GM18517 (cell line): Measurements from ENCODE around the gene TACR1.
"Not testable (repeated sequence)": the region's sequence is repeated elsewhere in the genome, so short reads cannot be mapped to it uniquely, and the experiment has no call there.

Experiments
- ATAC-seq: cut with Tn5 transposase; IDR thresholded peaks from one replicate; pipeline ENCODE4 v1.9.1; 2021; ENCODE audit warnings: mild to moderate bottlenecking, moderate library complexity; ENCODE audit not compliant: unreplicated experiment

Gene TACR1, protein sequence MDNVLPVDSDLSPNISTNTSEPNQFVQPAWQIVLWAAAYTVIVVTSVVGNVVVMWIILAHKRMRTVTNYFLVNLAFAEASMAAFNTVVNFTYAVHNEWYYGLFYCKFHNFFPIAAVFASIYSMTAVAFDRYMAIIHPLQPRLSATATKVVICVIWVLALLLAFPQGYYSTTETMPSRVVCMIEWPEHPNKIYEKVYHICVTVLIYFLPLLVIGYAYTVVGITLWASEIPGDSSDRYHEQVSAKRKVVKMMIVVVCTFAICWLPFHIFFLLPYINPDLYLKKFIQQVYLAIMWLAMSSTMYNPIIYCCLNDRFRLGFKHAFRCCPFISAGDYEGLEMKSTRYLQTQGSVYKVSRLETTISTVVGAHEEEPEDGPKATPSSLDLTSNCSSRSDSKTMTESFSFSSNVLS

DNA sequence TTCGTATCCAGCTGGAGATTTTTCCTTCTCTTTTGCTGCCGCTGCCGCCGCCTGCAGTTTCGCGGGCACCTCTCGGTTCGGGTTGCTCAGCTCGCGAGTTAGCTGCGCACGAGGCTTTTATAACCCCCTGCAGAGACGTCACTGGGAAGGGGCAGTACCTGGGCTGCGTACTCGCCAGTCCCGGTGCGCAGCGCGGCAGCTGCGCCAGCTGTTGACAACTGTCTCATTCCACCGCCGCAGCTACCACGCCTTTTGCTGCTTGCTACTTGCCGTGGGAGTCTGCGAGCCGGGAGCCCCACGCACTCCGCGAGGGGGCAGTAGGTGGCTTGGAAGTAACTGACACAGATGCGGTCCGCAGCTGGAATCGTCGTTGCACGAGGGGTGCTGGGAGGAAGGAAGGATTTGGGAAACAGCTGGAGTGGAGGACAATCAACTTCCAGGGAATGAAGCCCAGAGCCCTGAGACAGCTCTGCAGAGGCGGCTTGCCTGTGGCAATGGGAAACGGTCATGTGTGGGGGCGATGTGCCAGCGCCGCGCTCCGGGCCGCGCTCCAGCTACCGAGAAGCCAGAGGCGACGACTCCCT is at the start of gene TACR1:
Gene TACR1, minus strand, starts transcription at position 93 of the 584 bp plus-strand sequence. CDS start 586 bp downstream, outside the sequence.
- no peak for ATAC-seq

DNA sequence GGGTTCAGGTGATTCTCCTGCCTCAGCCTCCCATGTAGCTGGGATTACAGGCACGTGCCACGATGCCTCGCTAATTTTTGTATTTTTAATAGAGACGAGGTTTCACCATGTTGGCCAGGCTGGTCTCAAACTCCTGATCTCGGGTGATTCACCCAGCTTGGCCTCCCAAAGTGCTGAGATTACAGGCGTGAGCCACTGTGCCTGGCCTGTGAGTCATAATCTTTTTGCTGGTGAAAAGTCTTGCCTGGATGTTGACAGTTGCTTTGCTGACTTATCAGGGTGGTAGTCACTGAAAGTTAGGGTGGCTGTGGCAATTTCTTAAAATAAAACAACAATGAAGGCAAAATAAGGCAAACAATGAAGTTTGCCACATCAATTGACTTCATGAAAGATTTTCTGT is 49.3 kb upstream of the TACR1 start:
- not testable (repeated sequence) for ATAC-seq

DNA sequence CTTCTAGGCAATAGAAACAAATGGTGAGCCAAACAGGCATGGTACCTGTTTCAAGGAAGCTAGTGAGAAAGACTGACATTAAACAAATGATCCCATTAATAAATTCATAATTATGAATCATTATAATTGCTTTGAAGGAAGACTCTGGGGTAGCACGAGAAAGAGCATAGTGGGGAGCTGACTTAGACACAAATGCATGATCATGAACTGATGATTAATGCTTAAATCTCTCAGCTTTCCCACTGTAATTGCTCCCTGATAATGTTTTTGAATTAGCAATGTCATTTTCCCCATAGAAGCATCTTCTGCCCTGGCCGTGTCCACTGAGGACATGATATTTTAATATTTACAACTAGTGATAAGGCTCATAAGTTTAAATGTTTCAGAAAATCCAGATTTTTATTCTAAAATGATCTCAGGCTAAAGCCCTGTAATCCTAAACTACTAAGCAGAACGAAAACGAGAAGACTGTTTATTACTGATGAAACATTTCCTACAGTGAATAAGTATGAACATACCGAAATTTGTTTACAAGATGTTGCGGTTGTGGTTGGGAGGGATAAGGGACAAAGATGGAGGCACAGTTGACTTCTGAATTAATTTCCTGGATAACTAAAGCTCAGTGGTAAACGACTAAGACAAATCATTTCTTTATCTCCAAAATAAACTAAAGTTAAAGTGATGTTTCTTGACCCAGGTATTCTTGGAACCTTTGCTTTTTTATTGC is 47.3 kb upstream of the TACR1 start:
- no peak for ATAC-seq

DNA sequence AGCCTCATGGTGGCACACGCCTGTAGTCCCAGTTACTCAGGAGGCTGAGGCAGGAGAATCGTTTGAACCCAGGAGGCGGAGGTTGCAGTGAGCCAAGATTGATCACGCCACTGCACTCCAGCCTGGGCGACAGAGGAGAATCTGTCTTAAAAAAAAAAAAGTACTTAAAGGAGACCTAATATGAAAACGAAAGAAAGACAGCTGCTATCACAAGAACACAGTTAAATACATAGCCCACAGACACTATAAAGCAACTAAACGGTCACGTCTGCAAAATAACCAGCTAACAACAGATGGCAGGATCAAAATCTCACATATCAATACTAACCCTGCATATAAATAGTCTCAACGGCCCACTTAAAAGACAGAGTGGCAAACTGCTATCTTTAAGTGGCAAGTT is 43.9 kb upstream of the TACR1 start:
- ATAC-seq: no peak

DNA sequence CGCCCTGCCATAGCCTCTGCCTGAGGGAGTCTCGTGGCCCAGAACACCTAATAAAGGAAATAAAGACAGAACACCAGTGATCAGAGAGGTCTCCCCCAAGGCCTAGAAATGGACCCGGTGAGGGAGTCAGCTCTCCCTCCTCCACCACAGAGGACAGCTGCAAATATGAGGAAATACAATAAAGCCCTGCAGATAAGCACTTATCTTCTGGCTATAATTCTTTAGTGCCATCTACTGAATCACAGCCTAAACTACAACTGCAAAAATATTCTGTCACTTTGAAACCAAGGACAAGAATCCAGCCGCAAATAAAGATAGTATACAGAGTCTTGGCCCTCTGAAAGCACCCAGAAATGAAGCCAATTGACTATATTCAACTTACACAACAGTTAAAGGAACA is 42.4 kb upstream of the TACR1 start:
- no peak for ATAC-seq

DNA sequence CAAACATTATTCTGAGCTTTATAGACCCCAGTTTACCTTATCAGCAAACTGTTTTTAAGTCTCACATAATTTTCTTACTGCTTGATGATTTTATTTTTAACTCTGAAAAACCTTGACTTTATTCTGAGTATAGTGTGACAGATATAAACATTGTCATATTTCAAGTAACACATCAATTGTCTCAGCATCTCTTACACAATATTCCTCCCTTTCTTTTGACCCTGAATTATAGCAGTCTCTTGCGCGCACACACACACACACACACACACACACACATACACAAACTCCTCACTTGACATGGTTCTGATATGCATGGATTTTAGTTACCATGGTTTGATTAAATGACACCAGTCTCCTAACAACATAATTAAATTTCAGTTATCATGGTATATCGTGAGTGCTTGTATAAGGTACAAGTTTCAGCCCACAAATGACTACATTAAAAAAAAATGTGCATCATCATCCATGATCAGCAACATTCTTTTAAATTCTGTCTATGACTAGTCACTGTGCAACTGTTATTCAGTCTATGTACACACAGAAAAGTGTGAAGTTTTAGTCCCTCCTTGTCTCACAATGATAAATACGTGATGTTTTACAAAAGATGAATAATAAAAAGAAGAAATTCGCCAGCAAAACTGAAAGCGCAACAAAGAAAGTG is 39.5 kb upstream of the TACR1 start:
- ATAC-seq: no peak

DNA sequence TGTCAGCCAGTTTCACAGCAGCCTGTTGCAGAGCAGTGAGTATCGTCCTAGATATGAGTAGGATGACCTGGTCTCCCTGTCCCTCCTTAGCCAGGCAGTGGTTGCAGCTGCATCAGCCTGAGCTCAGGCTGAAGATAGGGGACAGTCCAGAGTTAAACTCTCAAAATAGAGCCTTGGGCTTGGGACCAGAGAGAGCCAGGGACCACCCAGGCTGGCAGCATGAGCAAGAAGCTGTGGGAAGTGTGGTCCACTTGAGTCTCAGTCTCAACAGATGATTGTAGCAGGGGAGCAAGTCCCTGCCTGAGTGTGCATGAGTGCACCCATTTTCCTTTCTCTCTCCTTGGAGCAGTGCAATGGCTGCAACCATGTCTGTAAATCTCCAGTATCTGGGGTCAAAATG is 38.0 kb upstream of the TACR1 start:
- ATAC-seq: no peak

DNA sequence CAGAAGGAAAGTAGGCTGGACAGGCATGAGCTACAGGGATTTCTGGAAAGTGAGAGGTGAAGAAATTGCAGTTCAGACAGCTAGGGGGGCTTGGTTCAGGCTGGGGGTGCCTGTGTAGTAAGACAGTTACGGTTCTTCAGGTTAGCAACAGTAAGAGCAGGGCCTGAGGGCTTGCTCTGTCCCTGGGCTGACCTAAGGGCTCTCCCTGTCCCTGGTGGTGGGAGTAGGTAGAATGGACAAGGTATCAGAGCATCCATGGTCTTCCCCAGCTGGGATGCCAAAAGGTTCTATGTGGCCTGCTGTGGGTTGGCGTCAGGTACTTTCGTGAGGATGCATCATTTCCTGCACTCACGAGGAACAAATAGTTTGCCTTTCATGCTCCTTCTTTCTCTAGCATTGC is 34.6 kb upstream of the TACR1 start:
- ATAC-seq: no peak

DNA sequence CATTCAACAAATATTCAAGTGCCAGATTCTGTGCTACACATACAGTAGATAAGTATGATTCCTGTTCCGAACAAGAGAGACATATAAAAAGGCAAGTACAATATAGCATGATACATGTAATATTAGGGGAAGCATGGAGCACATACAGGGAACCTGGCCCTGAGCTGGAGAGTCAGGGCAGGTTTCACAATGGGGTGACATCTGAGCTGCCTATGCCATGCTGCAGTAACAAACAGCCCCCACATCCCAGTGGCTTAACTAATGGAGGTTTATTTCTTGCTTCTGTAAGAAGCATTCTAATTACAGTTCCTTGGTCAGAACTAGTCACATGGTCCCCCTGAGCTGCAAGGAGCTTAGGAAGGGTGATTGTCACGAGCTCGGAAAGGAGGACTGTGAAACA is 27.3 kb upstream of the TACR1 start:
- no peak for ATAC-seq

DNA sequence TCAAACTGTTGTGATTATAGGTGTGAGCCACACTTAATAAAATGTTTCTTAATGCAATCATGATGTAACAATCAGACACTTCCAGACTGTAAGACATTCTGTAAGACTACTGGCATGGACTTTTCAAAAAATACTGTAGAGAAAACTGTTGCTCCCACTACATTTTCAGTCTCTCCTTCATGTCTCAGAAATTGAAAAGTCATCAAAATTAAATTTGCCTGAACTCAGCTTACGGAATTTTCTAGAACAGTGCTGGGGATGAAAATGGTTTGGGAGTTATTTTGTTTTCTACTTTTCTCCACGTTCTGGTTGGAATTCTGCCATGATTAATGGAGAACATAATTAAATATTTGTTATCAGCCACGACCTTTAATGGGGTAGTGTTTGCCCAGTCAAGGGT is 26.8 kb upstream of the TACR1 start:
- no peak for ATAC-seq

DNA sequence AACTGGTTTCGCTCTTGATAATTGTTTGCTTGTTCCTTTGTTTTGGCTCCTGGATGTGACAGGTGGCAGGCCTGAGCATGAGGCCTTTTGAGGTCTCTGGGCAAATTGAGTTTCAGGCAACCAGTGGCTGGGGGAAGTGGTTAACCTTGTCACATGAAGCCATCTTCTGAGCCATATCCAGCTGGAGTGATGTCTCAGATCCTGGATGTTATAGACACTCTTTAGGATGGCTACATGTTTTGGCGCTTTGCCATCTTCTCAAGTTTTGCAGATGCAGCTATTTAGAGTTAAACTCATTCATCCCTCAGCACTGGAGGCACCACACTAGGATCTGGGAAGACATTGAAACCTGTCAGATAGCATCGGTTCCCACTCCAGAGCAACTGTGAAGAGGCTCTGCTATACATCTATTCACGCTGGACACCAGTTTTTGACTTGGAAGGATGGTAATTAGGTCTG is 25.3 kb upstream of the TACR1 start:
- ATAC-seq: no peak

DNA sequence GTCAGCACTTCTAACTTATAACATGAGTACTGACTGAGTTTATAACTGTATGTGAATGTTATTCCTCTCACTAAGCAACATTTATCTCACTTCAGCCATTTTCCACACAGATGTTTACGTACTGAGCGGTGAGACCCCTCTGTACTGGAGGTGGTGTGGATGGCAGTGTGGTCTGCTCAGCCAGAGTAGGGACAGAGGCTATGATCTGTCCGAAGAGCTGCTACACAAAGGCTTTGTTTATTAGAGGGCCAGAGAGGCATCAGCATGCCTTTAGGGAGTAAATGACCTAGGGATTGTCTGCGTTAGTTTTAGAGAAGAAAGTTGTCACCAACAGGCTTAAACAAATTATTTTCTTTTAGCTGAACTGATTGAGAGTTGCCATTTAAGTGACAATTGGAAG is 23.2 kb upstream of the TACR1 start:
- no peak for ATAC-seq

DNA sequence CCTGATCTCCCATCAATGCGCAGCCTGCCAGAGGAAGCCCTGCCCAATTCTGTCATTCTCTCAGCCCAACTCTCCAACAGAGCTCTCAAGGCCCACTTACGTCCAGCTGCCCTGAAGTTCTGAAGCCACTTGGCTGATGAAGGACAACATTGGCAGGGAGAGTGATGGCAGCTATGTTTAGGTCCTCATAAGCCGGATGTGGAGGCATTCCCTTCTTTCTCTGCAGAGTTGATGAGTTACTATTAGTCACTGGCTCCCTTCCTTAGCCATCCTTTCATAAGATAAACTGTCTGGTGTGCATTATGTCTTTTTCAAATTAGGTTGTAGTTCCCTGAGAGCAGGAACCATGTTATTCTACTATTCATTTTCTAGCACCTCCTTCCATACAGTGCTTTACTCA is 22.5 kb upstream of the TACR1 start:
- no peak for ATAC-seq

DNA sequence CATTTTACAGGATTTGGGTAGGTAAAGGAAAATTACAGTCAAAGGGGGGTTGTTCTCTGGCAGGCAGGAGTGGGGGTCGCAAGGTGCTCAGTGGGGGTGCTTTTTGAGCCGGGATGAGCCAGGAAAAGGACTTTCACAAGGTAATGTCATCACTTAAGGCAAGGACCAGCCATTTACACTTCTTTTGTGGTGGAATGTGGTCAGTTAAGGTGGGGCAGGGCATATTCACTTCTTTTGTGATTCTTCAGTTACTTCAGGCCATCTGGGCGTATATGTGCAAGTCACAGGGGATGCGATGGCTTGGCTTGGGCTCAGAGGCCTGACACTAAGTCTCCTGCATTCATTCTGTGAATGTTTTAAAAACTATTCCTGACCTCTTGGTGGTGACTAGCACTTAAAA is 19.9 kb upstream of the TACR1 start:
- not testable (repeated sequence) for ATAC-seq

DNA sequence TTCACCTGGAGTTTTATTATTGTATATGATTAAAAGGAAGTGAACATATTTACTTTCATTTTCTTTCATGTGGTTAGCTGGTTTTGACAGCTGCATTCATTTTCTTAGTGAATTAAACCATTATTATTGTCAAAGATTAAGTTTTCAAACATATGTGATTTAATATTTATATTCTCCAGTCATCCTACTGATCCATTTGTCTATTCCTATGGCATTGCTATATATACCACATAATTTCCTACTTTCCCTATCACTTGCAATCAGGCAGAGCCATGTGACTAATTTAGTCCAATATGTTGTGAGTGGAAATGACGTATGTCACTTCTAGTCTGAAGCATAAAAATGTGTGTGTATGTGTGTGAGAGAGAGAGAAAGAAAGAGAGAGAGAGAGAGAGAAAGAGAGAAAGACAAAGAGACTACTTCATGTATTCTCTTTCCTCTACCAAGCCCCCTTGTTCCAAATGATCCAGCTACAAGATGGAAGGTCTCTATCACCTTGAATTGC is 12.0 kb upstream of the TACR1 start:
- no peak for ATAC-seq

DNA sequence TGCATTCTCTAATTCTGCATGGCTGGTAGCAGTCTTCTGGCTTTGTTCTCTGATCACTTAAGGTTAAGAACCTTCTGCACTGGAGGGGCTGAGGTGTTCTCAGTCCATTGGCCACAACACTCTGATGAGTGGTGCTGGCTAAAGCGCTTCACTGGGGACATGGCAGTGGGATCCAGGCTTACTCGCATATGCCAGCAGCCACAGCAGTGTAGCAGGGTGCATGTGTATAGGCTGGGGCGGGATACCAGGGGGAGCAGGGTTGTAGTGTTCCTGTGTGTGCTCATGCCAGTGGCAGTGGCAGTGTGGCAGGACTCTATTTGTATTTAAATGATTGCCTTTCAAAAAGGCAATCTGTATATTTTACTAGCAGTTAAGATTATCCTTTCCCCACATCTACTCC is 11.1 kb upstream of the TACR1 start:
- no peak for ATAC-seq

DNA sequence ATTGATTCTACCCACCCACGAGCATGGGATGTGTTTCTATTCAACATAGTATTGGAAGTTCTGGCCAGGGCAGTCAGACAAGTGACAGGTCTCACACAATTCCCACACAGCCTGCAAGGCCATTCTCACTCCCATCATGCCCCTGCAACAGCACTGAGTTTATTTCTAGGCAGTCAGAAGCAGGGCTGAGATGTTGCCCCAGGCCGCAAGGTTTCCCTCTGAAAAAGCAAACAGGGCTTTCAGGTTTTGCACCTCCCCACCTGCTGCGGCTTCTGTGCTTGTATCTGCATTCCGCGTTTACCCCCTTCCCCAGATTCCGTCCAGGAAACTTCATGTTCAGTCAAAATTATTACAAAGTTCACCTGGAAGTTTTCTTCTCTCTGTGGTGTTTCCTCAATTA is 9.4 kb upstream of the TACR1 start:
- ATAC-seq: no peak

DNA sequence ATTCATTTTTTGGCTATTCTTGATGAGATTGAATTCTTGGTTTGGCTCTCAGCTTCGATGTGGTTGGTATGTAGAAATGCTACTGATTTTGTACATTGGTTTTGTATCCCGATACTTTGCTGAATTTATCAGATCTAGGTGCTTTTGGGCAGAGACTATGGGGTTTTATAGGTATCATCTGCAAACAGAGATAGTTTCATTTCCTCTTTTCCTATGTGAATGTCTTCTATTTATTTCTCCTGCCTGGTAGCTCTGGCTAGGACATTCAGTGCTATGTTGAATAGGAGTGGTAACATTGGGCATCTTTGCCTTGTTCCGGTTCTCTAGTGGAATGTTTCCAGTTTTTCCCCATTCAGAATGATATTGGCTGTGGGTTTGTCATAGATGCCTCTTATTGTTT is 5.5 kb upstream of the TACR1 start:
- ATAC-seq: no peak

DNA sequence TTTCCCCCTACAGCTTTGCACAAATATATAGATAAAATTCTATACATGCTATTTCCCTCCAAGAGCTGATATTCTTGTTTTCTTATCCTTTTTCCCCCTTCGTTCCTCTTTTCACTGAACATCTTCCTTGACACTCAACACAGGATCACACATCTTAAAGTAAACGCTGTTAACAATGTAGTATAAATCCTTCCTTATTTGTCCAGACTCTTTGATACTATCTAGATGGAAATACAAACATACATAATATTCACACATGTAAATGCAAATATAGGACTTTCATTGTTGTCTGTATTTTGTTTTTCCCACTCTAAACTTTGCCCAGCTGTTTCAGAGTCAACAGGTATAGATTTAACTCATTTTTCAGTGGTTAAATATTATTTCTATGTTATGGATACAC is 3.0 kb upstream of the TACR1 start:
- ATAC-seq: no peak

DNA sequence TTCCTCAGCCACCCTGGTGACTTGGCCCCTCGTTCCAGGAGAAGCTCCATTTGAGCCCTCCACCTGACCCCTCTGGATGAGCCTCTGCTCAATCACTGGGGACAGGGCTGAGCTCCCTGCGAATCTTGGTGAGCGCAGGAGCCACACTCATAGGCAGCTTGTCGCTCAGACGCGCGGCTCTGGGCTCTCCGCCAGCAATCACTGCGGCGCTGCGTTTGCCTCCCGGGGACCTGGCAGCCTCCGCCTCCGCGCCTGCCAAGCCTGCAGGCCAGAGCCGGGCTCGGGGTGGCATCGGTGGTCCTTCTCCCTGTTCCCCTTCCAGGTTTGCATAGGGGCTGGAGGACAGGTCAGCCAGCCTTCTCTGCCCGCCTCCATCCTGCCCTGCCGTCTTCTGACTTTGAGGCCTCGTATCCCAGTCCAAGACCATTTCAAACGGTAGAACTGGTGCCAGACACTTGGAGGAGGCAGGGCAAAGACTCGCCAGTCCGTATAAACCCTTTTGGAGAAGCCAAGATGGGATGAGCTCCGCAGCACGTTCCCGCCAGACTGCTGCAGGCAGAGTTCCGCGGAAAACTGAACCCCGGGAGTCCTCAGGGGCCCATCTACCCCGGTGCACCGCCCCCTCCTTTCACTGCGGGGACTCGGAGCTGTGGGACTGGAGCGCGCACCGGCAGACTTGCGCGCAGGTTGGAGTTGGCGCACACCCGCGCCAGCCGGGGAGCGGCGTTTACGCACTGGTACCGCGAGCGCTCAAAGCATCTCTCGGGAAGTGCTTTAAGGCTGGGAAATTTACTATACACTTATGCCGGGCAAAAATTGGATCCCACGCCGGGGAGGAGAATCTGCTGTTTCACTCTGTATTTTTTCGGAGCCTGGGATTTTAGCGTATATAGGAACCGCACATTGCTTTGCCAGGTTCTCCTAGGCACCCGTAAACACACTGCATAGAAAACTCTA is 1.1 kb upstream of the TACR1 start:
- ATAC-seq: no peak
